NCI-H345 treated with DMSO at 0.1 percent for 48 hours (cell line): ENCODE data around the gene ENSA.
"Not testable (repeated sequence)": the region's sequence is repeated elsewhere in the genome, so short reads cannot be mapped to it uniquely, and the experiment has no call there.

ENCODE experiments used
- DNase-seq: peaks from one replicate; lab custom pipeline; 2025; ENCODE audit not compliant: unreplicated experiment; lab: John Stamatoyannopoulos, UW

ENSA gene

DNA sequence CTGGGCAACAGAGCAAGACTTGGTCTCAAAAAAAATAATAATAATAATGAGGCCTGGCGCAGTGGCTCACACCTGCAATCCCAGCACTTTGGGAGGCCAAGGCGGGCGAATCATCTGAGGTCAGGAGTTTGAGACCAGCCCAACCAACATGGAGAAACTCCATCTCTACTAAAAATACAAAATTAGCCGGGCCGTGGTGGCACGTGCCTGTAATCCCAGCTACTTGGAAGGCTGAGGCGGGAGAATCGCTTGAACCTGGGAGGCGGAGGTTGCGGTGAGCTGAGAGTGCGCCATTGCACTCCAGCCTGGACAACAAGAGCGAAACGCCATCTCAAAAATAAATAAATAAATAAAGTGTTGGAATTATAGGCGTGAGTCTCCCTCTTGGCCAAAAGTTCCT lies 47.5 kb downstream of the ENSA start:
- not testable (repeated sequence) for DNase-seq

DNA sequence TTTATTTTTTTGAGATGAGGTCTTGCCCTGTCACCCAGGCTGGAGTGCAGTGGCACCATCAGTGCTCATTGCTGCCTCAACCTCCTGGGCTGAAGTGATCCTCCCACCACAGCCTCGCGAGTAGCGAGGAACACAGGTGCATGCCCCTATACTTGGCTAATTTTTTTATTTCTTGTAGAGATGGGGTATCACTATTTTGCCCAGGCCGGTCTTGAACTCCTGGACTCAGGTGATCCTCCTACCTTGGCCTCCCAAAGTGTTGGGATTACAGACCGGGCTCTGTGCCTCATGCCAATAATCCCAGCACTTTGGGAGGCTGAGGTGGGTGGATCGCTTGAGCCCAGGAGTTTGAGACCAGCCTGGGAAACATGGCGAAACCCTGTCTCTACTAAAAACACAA lies 48.0 kb downstream of the ENSA start:
- DNase-seq = not testable (repeated sequence)

DNA sequence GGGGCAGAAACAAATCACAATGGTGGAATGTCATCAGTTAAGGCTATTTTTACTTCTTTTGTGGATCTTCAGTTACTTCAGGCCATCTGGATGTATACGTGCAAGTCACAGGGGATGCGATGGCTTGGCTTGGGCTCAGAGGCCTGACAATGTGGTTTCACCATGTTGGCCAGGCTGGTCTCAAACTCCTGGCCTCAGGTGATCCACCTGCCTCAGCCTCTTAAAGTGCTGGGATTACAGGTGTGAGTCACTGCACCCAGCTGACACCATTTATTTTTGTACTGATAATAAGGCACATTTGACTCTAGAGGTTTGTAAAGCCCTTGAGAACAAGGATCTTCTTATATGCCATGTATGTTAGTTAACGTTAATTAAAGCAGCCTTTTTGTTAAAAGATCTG lies 48.4 kb downstream of the ENSA start:
- not testable (repeated sequence) for DNase-seq

DNA sequence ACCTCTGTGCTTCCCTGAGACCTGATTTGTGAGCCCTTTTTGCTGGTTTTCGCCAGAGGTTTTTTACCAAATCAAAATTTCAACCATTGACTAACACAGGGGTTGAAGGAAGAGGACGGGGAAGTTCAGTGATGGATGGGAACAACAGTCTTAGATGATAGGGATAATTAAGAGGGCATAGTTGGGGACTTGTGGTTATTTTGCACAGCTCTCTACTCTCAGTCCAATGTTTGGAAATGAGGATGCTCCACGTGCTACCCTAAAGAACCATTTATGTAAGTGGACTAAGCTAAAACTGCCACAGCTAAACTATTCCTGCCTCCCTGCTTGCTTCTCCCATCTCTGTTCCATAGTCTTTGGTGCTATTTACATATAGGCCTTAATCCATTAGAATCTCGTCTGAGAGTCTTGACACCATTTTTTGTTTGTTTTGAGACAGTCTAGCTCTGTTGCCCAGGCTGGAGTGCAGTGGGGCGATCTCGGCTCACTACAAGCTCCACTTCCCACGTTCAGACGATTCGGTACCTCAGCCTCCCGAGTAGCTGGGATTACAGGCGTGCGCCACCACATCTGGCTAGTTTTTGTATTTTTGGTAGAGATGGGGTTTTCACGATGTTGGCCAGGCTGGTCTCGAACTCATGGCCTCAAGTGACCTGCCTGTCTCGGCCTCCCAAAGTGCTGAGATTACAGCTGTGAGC lies 49.3 kb downstream of the ENSA start:
- no peak for DNase-seq

DNA sequence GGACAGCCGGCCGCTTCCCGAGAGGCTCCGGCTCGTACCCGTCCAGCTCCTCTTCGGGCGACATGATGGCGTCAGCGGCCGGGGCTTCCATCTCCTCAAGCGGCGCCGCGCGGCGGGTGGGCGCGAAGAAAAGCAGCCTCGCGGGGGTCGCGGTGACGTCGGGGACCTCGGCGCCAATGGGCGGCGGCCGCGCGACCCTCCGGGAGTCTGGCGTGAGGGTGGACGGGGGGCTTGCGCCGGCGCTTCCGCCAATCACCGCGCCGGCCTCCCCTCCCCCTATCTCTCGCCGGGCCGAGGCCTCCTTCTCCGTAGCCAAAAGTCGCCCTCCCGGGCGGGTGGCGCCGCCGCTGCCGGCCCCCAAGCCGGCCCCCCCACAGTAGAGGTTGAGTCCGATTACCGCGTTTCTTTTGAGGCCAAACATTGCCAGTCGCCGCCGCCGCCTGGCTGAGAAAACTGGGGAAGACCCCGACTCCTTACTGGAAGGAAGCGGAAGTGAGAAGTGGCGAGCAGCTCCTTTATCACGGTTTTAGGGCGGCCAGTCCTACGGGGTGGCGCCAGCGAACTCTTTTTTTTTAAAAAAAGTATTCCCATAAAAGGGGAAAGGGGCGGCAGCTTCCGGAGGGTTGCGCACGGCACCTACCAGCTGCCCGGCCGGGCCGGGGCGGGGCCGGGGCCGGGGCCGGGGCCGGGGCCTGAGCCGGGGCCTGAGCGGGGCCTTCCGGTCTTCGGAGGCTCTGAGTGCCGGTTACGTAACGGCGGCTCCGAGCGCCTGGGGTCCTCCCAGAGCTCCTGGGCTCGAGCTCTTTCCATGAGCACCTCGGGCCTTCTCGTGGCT lies 50.1 kb downstream of the ENSA start, which contains the start of gene MCL1:
Gene MCL1, minus strand, starts transcription at position 501 of the 835 bp plus-strand sequence. Its CDS starts 80 bp downstream, at position 421.
- peak; percentile 98 for DNase-seq

DNA sequence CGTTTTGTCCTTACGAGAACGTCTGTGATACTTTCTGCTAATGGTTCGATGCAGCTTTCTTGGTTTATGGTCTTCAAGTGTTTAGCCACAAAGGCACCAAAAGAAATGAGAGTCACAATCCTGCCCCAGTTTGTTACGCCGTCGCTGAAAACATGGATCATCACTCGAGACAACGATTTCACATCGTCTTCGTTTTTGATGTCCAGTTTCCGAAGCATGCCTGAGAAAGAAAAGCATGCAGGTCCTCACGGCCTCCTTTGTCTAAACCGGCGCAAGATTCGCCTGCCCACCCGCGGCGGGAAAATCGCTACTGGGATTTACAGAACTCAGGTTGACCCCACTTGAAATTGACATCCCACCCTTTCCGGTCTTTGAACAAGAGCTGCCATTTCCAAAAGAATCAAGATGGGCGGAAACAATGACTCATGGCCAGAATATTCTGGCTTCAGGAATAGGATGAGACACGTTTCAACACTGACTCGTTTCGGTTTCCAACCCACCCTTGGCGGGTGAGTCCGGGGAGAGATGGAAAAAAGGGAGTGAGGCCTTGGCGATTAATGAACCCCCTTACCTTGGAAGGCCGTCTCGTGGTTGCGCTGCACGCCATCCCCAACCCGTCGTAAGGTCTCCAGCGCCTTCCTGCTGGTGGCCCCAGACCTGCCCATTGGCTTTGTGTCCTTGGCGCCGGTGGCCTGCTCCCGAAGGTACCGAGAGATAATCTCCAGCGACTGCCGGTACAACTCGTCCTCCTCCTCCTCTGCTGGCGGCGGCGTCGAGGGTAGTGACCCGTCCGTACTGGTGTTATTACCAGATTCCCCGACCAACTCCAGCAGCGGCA lies 50.9 kb downstream of the ENSA start:
- peak; percentile 67 for DNase-seq

DNA sequence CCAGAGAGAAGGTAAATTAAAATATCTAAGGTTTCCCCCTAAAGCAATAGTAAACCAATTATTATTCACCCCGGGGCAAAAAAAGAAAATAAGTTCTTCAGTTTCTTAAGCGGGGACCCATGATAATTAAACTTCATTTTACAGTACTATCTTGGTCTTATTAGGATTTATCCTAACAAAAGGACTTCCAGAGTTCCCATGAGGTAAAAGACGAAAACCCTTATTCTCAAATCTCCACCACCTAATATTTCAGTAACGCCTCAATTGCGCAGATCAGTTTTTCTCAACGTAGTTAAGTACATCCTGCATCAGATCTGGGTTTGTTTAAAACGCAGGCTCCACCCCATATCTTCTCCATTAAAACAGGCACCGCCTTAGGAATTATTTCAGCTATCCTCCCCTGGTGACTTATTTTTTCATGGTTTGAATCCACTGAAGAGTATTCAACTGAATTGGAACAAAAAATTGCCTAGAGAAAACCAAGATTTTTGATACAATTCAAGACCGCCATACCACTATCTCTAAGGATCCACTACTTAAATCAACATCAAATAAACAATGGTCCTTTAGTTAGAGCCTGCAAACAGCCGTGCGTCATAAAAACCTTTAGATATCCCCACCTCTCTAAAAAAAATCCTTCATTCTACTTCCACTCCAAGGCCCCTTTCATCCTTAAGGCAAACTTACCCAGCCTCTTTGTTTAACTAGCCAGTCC lies 51.7 kb downstream of the ENSA start:
- DNase-seq = no peak

DNA sequence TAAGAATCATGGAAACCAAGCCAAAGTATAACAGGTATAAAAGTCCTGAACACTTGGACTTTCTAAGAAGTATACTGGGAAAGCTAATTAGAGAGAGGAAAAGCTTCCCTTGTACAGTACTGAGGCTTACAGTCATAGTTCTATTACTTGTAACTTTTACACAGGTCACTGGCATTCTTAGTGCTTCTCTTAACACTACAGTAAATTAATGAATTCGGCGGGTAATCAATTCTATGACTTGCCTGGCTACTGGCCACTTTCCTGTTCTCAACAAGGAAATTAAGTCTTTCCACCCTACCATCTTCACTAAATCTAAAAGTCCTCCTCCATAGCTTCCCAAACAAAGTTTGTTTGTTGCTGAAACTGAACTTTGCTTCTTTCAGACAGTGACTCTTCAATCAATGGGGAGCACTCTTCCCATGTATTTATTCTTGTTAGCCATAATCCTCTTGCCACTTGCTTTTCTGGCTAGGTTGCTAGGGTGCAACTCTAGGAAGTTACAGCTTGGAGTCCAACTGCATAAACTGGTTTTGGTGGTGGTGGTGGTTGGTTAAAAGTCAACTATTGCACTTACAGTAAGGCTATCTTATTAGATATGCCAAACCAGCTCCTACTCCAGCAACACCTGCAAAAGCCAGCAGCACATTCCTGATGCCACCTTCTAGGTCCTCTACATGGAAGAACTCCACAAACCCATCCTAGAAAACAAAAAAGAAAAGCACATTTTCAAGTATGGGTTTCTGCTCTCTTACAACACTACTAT lies 52.4 kb downstream of the ENSA start:
- no peak for DNase-seq

DNA sequence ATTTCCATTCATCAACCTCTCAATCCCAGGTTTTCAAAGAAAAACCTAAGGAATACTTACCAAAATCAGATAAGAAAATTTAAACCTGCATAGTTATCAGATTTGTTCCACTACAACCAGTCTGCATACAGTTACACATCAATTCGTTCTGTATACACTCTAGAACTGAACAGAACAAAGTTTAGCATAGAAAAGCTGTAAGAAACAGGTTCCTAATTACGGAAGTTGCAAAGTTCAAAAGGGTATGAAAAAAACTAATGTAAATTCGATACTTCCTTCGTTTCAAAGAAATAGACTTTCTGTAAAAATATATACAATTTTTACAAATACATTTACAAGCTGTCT lies 53.1 kb downstream of the ENSA start:
- no peak for DNase-seq

DNA sequence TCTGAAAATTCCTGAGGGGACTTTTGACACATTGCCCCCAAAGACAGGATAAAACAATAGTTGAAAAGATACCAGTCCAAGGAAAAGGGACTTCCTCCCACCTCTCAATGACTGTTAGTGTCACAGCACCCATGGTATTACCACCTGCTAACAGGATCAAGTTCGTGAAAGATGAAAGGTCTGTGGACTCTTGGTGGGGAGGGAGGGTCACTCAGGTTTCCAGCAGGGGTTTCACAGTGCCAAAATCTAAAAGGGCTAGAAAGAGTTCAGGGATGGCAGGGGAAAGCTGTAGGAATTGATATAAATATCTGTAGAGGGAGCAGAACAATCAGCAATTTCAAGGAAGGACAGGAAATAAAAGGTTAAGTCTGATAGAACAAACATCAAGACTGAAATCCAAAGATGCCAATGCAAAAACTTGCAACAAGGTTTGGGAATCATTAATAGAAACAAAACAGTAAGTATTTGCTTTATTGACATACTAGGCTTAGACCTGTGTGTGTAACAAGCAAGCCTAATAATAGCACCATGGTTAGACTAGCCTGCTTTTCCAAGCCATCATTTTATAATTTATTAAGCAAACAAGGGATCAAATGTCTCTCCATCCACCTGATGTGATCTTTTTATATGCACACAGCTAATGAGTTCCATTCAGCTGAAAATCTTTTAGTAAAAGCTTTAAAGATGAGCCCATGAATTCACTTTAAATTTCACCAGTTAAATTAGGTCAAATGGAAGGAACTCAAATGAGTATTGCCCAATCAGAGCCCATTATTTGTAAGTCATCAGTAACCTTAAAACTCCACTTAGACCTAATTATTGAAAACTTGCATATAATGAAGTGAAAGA lies 53.7 kb downstream of the ENSA start:
- no peak for DNase-seq

DNA sequence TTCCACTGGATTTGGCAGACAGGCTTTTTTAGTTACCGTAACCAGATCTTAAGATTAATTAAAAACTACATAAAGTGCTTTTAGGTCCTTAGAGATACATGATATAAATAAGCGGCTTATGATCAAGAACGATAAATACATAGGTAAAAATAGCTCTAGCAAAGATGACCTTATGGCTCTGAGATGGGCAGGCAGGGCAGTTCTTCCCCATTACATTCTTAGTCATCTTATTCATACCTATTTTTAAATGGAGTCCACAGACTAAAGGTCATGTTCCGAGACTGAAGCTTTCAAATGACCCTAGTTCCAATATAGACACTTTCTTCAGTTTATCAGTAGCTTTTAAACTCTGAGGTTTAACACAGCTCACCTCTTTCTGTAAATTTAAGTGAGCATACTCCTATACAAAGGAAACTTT lies 54.3 kb downstream of the ENSA start:
- DNase-seq = no peak

DNA sequence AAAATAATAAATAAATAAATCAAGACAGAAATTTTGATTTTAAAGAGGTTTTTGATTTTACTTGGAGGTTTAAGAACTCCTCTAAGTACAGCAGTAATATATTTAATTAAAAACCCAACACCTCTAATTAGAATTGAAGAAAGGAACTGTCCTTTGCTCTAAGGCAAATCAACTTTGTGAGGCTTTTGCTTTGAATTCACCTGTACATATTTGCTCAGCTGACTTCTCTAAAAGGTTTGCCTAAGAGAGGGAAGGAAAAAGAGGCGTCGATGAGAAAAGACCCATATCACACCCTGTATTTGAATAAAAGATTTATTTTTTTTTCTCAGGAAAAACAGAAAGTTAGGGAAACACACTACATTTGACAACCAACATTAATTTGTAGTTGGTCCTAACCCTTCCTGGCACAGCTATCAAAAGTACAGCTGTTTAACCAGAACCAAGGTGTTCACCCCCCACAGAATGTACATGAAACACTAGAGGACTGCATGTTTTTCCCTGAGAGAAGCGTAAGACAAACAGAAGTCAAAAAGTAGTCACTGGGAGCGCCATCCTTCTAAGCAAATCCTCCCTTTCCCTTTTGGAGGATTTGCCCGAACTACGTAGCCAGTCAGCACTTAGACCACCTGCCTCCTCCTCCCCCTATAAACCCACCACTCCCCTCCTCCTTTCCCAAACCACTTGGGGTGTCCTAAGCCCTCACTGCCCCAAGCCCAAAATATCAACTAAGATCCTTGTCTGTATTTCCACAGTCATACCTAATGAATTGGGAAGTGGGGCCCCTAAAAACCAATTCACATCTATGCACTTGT lies 54.9 kb downstream of the ENSA start:
- no peak for DNase-seq

DNA sequence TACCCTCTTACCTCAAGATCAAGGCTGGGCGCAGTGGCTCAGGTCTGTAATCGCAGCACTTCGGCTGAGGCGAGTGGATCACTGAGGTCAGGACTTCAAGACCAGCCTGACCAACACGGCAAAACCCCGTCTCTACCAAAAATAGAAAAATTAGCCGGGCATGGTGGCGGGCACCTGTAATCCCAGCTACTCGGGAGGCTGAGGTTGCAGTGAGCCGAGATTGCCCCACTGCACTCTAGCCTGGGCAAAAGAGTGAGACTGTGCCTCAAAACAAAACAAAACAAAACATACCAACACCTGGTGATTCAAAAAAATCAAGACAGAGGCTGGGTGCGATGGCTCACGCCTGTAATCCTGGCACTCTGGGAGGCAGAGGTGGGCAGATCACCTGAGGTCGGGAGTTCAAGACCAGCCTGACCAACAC lies 55.8 kb downstream of the ENSA start:
- DNase-seq = not testable (repeated sequence)

DNA sequence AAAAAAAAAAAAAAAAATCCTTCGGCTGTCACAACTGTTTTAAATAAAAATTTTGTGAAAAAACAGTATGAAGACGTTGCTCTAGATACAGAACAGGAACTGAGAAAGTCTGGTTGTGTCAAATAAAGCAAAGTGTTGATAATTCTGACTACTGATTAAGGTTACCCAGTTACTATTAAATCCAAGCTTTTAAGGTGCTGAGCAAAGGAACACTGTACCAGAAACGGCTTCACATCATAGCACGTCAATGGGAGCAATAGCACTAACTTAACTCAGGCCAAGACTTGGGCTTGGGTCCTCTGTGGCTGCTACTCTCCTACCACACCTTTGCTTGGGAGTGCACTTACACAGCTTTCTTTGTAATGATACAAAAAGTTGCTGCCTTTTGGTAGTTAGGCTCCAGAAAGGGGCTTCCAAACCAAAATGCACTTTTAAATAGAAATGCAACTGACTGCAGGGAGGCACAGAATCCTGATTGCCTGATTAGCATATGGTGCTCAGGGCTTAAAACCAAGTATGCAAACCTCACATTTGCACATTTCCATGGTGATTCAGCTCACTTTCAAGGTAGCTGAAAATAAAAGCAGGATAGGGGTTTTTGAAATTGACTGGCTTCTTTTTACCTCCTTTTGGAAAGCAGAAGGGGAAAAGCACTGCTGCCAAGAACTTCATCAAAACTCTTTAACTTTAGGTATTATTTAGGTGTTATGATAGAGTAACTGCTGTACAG lies 56.3 kb downstream of the ENSA start:
- no peak for DNase-seq
